ENCODE results near the gene SLMAP.

Gene SLMAP

GRCh38 chr3:57808961-57809608, 53.0 kb downstream of the SLMAP start:
- H3K27ac ChIP-seq (replicated peaks), result no peak overlapping the region
- H3K27me3 ChIP-seq (ENCODE audit: insufficient read depth, poor library complexity, severe bottlenecking), result no peaks in the 10 kb centered on the region
- no peak for TF ChIP-seq CTCF (IDR thresholded peaks at IDR 0.05; ENCODE audit: insufficient read depth, low read length)
- no peak for TF ChIP-seq GABPA (IDR thresholded peaks at IDR 0.05; ENCODE audit: low read depth)
- TF ChIP-seq POLR2AphosphoS5 (IDR thresholded peaks at IDR 0.05; ENCODE audit: low read depth), result no peak
- no peak for TF ChIP-seq REST (IDR thresholded peaks at IDR 0.05; ENCODE audit: insufficient replicate concordance, low read depth)
- H3K4me3 ChIP-seq (replicated peaks; ENCODE audit: insufficient read depth, low read length), result no peak overlapping the region
- no peak for DNase-seq (ENCODE audit: low read depth in 1 of 2, low spot score in 1 of 2)

GRCh38 chr3:57809609-57809968, 53.5 kb downstream of the SLMAP start:
- no peak overlapping the region for H3K4me3 ChIP-seq (replicated peaks; ENCODE audit: insufficient read depth, low read length)
- H3K27me3 ChIP-seq (ENCODE audit: insufficient read depth, poor library complexity, severe bottlenecking), result no peaks in the 10 kb centered on the region
- no peak for TF ChIP-seq GABPA (IDR thresholded peaks at IDR 0.05; ENCODE audit: low read depth)
- TF ChIP-seq CTCF (IDR thresholded peaks at IDR 0.05; ENCODE audit: insufficient read depth, low read length), result no peak
- no peak for TF ChIP-seq SPI1 (IDR thresholded peaks at IDR 0.05; ENCODE audit: borderline replicate concordance, low read depth)
- no peak for TF ChIP-seq POLR2AphosphoS5 (IDR thresholded peaks at IDR 0.05; ENCODE audit: low read depth)
- no peak for TF ChIP-seq REST (IDR thresholded peaks at IDR 0.05; ENCODE audit: insufficient replicate concordance, low read depth)
- DNase-seq (ENCODE audit: low read depth in 1 of 2, low spot score in 1 of 2), result no peak
- no peak overlapping the region for H3K27ac ChIP-seq (replicated peaks)

GRCh38 chr3:57810048-57810447, 53.9 kb downstream of the SLMAP start:
- no peak for TF ChIP-seq SPI1 (IDR thresholded peaks at IDR 0.05; ENCODE audit: borderline replicate concordance, low read depth)
- no peak for TF ChIP-seq GABPA (IDR thresholded peaks at IDR 0.05; ENCODE audit: low read depth)
- no peak for TF ChIP-seq CTCF (IDR thresholded peaks at IDR 0.05; ENCODE audit: insufficient read depth, low read length)
- no peak overlapping the region for H3K4me3 ChIP-seq (replicated peaks; ENCODE audit: insufficient read depth, low read length)
- H3K27ac ChIP-seq (replicated peaks), result no peak overlapping the region
- DNase-seq (ENCODE audit: low read depth in 1 of 2, low spot score in 1 of 2), result no peak
- H3K27me3 ChIP-seq (ENCODE audit: insufficient read depth, poor library complexity, severe bottlenecking), result no peaks in the 10 kb centered on the region

All from HL-60 (cell line).